ENCODE results near the gene CYB561D1. TPM values are rescaled to one million over a fixed set of nuclear protein-coding genes. Genes with fewer than 3 reads are reported as not detected.

The CYB561D1 gene
- total and polyA plus RNA-seq, 2 of the 13 experiments (the other 11 are each of a cell fraction or from before 2014, with no cell fraction given): 3.9 to 4.1 TPM

- TF ChIP-seq ZNF562 (CRISPR knock-in tag; IDR thresholded peaks at IDR 0.05; ENCODE audit: borderline replicate concordance) (no peak), RBFOX2 (IDR thresholded peaks at IDR 0.05; ENCODE audit: low read depth, low read length) (peak; percentile 86), SOX6 (IDR thresholded peaks at IDR 0.05) (no peak), SOX6 (CRISPR knock-in tag; IDR thresholded peaks at IDR 0.05) (peak; percentile 47; the same call in 1 of the 2 replicates), ZC3H13 (CRISPR knock-in tag; IDR thresholded peaks at IDR 0.05) (peak; percentile 30; the same call in 1 of the 2 replicates), ZNF530 (CRISPR knock-in tag; IDR thresholded peaks at IDR 0.05; ENCODE audit: low read depth) (no peak), FOXK1 (CRISPR knock-in tag; IDR thresholded peaks at IDR 0.05; ENCODE audit: borderline replicate concordance, low read depth) (peak; percentile 67; the same call in 1 of the 2 replicates), TEAD3 (CRISPR knock-in tag; optimal IDR thresholded peaks at IDR 0.05; ENCODE audit: borderline replicate concordance) (peak; percentile 17), ISL2 (CRISPR knock-in tag; IDR thresholded peaks at IDR 0.05) (peak; percentile 64), LCORL (IDR thresholded peaks at IDR 0.05) (no peak), LCORL (CRISPR knock-in tag; IDR thresholded peaks at IDR 0.05) (peak; percentile 64), RFX1 (IDR thresholded peaks at IDR 0.05) (no peak), ZNF205 (CRISPR knock-in tag; IDR thresholded peaks at IDR 0.05) (peak; percentile 53; the same call in 1 of the 2 replicates), SP140L (CRISPR knock-in tag; IDR thresholded peaks at IDR 0.05; ENCODE audit: borderline replicate concordance) (no peak), ZBTB20 (CRISPR knock-in tag; IDR thresholded peaks at IDR 0.05; ENCODE audit: borderline replicate concordance, low read depth) (peak; percentile 71; the same call in 1 of the 2 replicates), POGK (CRISPR knock-in tag; conservative IDR thresholded peaks at IDR 0.05) (peak; percentile 62; the same call in 1 of the 2 replicates), POLR2AphosphoS5 (IDR thresholded peaks at IDR 0.05; ENCODE audit: low read depth, low read length) (peak; percentile 71), ZNF772 (CRISPR knock-in tag; IDR thresholded peaks at IDR 0.05) (peak; percentile 32; the same call in 1 of the 2 replicates), NPAS2 (CRISPR knock-in tag; IDR thresholded peaks at IDR 0.05; ENCODE audit: borderline replicate concordance) (no peak), SNAPC2 (CRISPR knock-in tag; IDR thresholded peaks at IDR 0.05) (peak; percentile 75), NR0B2 (CRISPR knock-in tag; IDR thresholded peaks at IDR 0.05) (peak; percentile 59; the same call in 1 of the 2 replicates), SOX13 (IDR thresholded peaks at IDR 0.05) (no peak), SOX13 (CRISPR knock-in tag; conservative IDR thresholded peaks at IDR 0.05 in 1 of 2, IDR thresholded peaks at IDR 0.05 in 1 of 2) (peak in 1 of 2 experiments; percentile 41; a peak in 2 of 4 replicates), PPARG (CRISPR knock-in tag; conservative IDR thresholded peaks at IDR 0.05) (peak; percentile 43; the same call in 1 of the 2 replicates), FOXP4 (CRISPR knock-in tag; IDR thresholded peaks at IDR 0.05) (0 out of 2 replicates have a peak, but pooled peaks have one; percentile 13), ZNF607 (CRISPR knock-in tag; IDR thresholded peaks at IDR 0.05; ENCODE audit: borderline replicate concordance) (peak; percentile 25; the same call in 1 of the 2 replicates), ZNF792 (CRISPR knock-in tag; IDR thresholded peaks at IDR 0.05) (peak; percentile 65; the same call in 1 of the 2 replicates), ZNF354B (CRISPR knock-in tag; IDR thresholded peaks at IDR 0.05) (0 out of 2 replicates have a peak, but pooled peaks have one; percentile 30)
These were observed at the start of gene CYB561D1 (continued) for GRCh38 chr1:109493805-109494539.
